A673 (cell line): Measurements from ENCODE around the gene UBA6. TPM values are rescaled to one million over a fixed set of nuclear protein-coding genes. Genes with fewer than 3 reads are reported as not detected.

Experiments used
- BruUV-seq: library from RNA; stranded (reverse); fragments of 400-500 nt; replicated peaks from 2 replicates; lab custom pipeline; 2021; lab: Mats Ljungman, UMichigan
- CTCF ChIA-PET: fragments of 300-600 bp; sonication (Branson Sonifier 250); formaldehyde crosslinking; loops from one replicate; lab custom pipeline; 2022; ENCODE audit warnings: antibody characterized with exemption; lab: Charles Lee
- POLR2A ChIA-PET: fragments of 300-600 bp; sonication (Branson Sonifier 250); formaldehyde crosslinking; loops from one replicate; lab custom pipeline; 2022; ENCODE audit warnings: antibody characterized with exemption; ENCODE audit not compliant: low non-redundant PET; lab: Charles Lee
- DNase-seq: peaks from one replicate; pipeline ENCODE4 v3.0.0-alpha.2; 2015; ENCODE audit warnings: low spot score
- H3K27ac ChIP-seq: fragments of 200-600 bp; sonication (generic); 2 replicates; pipeline ENCODE4 v1.5.1; 2016; ENCODE audit warnings: mixed run types, low read depth, mild to moderate bottlenecking, mixed read lengths, antibody characterized with exemption, low read length; ENCODE audit not compliant: poor library complexity, severe bottlenecking
- H3K27me3 ChIP-seq: fragments of 200-600 bp; sonication (generic); replicated peaks from 2 replicates; pipeline ENCODE4 v1.6.1; 2017; ENCODE audit warnings: mixed run types, low read depth, mild to moderate bottlenecking, mixed read lengths, antibody characterized with exemption, low read length; ENCODE audit not compliant: insufficient read depth, poor library complexity
- H3K36me3 ChIP-seq: fragments of 200-600 bp; sonication (generic); 2 replicates; pipeline ENCODE4 v1.6.1; 2016; ENCODE audit warnings: mixed run types, mild to moderate bottlenecking, mixed read lengths, antibody characterized with exemption, low read length; ENCODE audit not compliant: insufficient read depth, poor library complexity, severe bottlenecking
- H3K4me1 ChIP-seq: fragments of 200-600 bp; sonication (generic); 2 replicates; pipeline ENCODE4 v1.6.1; 2017; ENCODE audit warnings: mixed run types, mild to moderate bottlenecking, mixed read lengths, antibody characterized with exemption, low read length; ENCODE audit not compliant: insufficient read depth, poor library complexity, severe bottlenecking
- H3K4me3 ChIP-seq: fragments of 200-600 bp; sonication (generic); 2 replicates; pipeline ENCODE4 v1.5.1; 2016; ENCODE audit warnings: low read depth, mixed run types, mild to moderate bottlenecking, mixed read lengths, low read length; ENCODE audit not compliant: poor library complexity, severe bottlenecking
- H3K9me3 ChIP-seq: fragments of 200-600 bp; sonication (generic); 2 replicates; pipeline ENCODE4 v1.6.1; 2016; ENCODE audit warnings: mixed run types, low read depth, mild to moderate bottlenecking, mixed read lengths, antibody characterized with exemption, low read length; ENCODE audit not compliant: poor library complexity, severe bottlenecking
- EZH2 ChIP-seq: fragments of 200-600 bp; sonication (generic); IDR thresholded peaks from 2 replicates; pipeline ENCODE4 v1.6.1; 2017; ENCODE audit warnings: borderline replicate concordance, low read depth, mild to moderate bottlenecking, mixed read lengths, antibody characterized with exemption, low read length; ENCODE audit not compliant: poor library complexity, severe bottlenecking
- intact Hi-C: fragments of 100-400 bp; cut with micrococcal nuclease; formaldehyde crosslinking; loops from one replicate; pipeline ENCODE4 v1.10.0; 2022; ENCODE audit not compliant: unreplicated experiment
- total RNA-seq: library from RNA; stranded (reverse); gene quantifications from 2 replicates; pipeline ENCODE4 v1.2.3, GENCODE V29; 2021
- TF ChIP-seq, protein P1 (sequence below): fragments of 300-800, 200-600 bp; sonication (generic); conservative IDR thresholded peaks from 2 replicates; pipeline ENCODE4 v1.5.1; 2017; ENCODE audit warnings: low read depth, mild to moderate bottlenecking, antibody characterized with exemption, low read length, moderate library complexity, mixed read lengths

UBA6 gene
- total RNA-seq, 1 experiment from 2014 or later = 33.2 TPM

DNA sequence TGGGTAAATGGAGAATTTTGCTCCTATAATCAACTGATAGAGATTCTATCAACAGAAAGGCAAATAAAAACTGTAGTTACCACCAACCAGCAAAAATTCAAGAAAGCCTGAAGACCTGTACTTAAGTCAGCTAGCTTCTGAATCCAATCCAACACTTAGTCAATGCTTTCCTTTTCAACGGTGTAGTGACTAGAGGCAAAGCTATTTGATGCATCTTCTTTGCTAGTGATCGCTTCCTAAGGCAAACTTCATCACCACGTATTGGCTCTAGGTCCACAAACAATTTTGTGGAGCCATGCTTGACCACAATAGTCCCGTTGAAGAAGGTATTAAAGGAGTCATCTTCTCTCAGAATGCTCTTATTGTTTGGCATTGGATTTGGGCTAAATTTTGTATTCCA is 25.0 kb upstream of the UBA6 start:
- intact Hi-C loops = no loop called here
- Histone ChIP-seq H3K27ac (no peak overlapping the region), H3K4me1 (no peaks in the 10 kb centered on the region), H3K4me3 (no peak overlapping the region), H3K36me3 (no peaks in the 10 kb centered on the region), H3K9me3 (no peaks in the 10 kb centered on the region), H3K27me3 (no peaks in the 10 kb centered on the region)
- BruUV-seq = no TSS peak
- ChIA-PET CTCF (no interaction called here), POLR2A (no interaction called here)
- TF ChIP-seq, protein P1, sequence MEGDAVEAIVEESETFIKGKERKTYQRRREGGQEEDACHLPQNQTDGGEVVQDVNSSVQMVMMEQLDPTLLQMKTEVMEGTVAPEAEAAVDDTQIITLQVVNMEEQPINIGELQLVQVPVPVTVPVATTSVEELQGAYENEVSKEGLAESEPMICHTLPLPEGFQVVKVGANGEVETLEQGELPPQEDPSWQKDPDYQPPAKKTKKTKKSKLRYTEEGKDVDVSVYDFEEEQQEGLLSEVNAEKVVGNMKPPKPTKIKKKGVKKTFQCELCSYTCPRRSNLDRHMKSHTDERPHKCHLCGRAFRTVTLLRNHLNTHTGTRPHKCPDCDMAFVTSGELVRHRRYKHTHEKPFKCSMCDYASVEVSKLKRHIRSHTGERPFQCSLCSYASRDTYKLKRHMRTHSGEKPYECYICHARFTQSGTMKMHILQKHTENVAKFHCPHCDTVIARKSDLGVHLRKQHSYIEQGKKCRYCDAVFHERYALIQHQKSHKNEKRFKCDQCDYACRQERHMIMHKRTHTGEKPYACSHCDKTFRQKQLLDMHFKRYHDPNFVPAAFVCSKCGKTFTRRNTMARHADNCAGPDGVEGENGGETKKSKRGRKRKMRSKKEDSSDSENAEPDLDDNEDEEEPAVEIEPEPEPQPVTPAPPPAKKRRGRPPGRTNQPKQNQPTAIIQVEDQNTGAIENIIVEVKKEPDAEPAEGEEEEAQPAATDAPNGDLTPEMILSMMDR = no peak
- TF ChIP-seq EZH2 = no peak
- DNase-seq = no peak

DNA sequence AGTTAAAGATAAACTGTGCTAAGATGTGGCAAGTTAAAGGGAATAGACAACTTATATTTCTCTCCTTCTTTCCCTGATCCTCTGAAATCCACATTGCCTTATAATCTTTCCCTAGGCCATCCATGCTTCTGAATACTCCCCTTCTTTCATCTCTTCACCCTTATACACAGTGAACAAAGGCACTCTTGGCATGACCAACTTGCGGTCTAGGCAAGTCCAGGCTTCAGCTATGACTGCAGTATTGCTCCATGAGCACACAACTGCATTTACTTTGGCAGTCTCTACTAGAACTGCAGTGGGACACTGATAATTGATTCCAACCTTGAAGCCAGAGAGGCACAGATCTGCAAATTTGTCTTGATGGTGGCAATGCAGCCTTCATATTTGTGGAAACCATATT is 24.2 kb upstream of the UBA6 start:
- TF ChIP-seq EZH2 = no peak
- TF ChIP-seq, protein P1 = no peak
- no peak for DNase-seq
- no peak overlapping the region for H3K4me3 ChIP-seq
- no peak overlapping the region for H3K27ac ChIP-seq
- H3K27me3 ChIP-seq = no peaks in the 10 kb centered on the region
- no peaks in the 10 kb centered on the region for H3K4me1 ChIP-seq
- CTCF ChIA-PET = no interaction called here
- H3K9me3 ChIP-seq = no peaks in the 10 kb centered on the region
- no TSS peak for BruUV-seq
- no peaks in the 10 kb centered on the region for H3K36me3 ChIP-seq
- intact Hi-C loops = no loop called here
- POLR2A ChIA-PET = no interaction called here

DNA sequence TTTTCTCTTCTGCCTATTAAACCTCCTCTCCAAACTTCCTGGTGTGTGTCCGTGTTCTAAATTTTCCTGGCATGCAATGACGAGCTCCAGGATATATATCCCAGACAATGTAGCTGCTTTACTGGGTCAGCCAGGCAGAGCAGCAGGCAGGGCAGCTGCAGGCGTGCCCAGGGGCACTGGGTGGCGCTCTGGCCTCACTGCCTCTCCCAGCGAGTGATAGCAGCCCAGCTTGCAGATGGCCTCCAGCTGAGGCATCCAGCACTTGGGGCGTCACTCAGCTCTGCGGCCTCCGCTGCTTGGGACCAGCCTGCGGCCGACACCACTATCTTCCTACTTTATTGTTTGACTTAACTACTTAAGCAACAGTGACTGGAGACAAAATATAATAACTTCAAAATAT is 23.0 kb upstream of the UBA6 start:
- no peaks in the 10 kb centered on the region for H3K9me3 ChIP-seq
- no peaks in the 10 kb centered on the region for H3K4me1 ChIP-seq
- POLR2A ChIA-PET = no interaction called here
- H3K4me3 ChIP-seq = no peak overlapping the region
- CTCF ChIA-PET = no interaction called here
- H3K36me3 ChIP-seq = no peaks in the 10 kb centered on the region
- intact Hi-C loops = no loop called here
- TF ChIP-seq, protein P1 = 0 out of 2 replicates have a peak, but pooled peaks have one; percentile 14
- TF ChIP-seq EZH2 = no peak
- no peak for DNase-seq
- H3K27me3 ChIP-seq = no peaks in the 10 kb centered on the region
- no peak overlapping the region for H3K27ac ChIP-seq
- no TSS peak for BruUV-seq
